ENCODE measurements around the gene VTN. TPM values are rescaled to one million over a fixed set of nuclear protein-coding genes. Genes with fewer than 3 reads are reported as not detected.

VTN gene
- total and polyA plus RNA-seq, 2 donors (not counting 1 experiment from before 2014, with no cell fraction given): 0.34 to 0.36 TPM

DNA sequence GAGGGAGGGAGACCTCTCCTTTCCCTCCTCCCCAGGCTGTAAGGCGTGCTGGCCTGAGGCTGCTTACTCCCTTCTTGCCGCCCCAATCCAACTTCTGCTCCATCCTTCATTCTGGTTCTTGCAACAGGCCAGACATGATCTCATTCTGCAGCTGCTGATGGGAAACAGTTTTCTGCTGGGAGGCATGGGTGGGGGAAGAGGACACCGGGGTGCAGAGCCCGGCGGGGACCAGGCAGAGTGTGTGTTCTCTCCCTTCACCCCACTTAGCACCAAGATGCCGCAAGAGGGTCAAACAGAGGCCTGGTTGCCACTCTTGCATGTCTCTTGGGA, 2.8 kb upstream of the VTN start:
- H3K9me3 Mint-ChIP-seq (ENCODE audit: insufficient read depth): no peaks in the 10 kb centered on the region
- Histone ChIP-seq H3K4me1 (ENCODE audit: control insufficient read depth in 2 of 2, insufficient read depth in 2 of 2, low read length in 2 of 2) (peaks cover 14 to 23% of the 10 kb centered on the region in 2 donors), H3K9me3 (ENCODE audit: control extremely low read depth in 1 of 3, control insufficient read depth in 2 of 3, insufficient read depth in 1 of 3, low read length in 2 of 3) (no peaks in the 10 kb centered on the region), H3K4me2 (replicated peaks; ENCODE audit: low read depth, low read length, poor library complexity, severe bottlenecking) (peak overlapping the region; percentile 92), H3K9ac (ENCODE audit: low read length) (peak overlapping the region; percentile 71), H3K36me3 (replicated peaks in 1 of 2; ENCODE audit: control extremely low read depth in 1 of 2, control insufficient read depth in 1 of 2, extremely low read depth in 1 of 2, insufficient read depth in 2 of 2, low read length in 1 of 2) (peaks cover 0 to 3% of the 10 kb centered on the region in 2 experiments), H3K27me3 (replicated peaks in 1 of 4; ENCODE audit: control extremely low read depth in 1 of 4, control insufficient read depth in 3 of 4, insufficient read depth in 4 of 4, low read length in 3 of 4) (no peaks in the 10 kb centered on the region), H3K4me3 (ENCODE audit: control extremely low read depth in 1 of 5, extremely low read depth in 1 of 5, insufficient read depth in 1 of 5, low read depth in 2 of 5, low read length in 4 of 5) (peak overlapping the region in 2 of 5 experiments; percentile 74 to 81), H2AFZ (ENCODE audit: insufficient read depth, low read depth, low read length, poor library complexity, severe bottlenecking) (no peak overlapping the region), H3K79me2 (ENCODE audit: control insufficient read depth, insufficient read depth, low read length) (peaks cover 8% of the 10 kb centered on the region), H4K20me1 (ENCODE audit: control insufficient read depth, insufficient read depth, low read length, poor library complexity, severe bottlenecking) (peaks cover 22% of the 10 kb centered on the region), H3K27ac (ENCODE audit: low read length in 2 of 2) (no peak overlapping the region)
- peak overlapping the region; percentile 82 for H3K4me3 Mint-ChIP-seq
- intact Hi-C loops (cut with micrococcal nuclease): loop anchor here (5.0 kb wide), 1 partner anchor 34 kb away; the partner anchor contains the start of gene SLC46A1
- no peaks in the 10 kb centered on the region for H3K27me3 Mint-ChIP-seq
- H3K4me1 Mint-ChIP-seq: peaks cover 22% of the 10 kb centered on the region
- DNase-seq (no peak), ATAC-seq (ENCODE audit: low read depth) (no peak)
- peak overlapping the region; percentile 65 for H3K27ac Mint-ChIP-seq
- no peak for TF ChIP-seq EZH2 (IDR thresholded peaks at IDR 0.05; ENCODE audit: borderline replicate concordance, insufficient read depth, low read depth, low read length, poor library complexity, severe bottlenecking)
- TF ChIP-seq, protein P1, sequence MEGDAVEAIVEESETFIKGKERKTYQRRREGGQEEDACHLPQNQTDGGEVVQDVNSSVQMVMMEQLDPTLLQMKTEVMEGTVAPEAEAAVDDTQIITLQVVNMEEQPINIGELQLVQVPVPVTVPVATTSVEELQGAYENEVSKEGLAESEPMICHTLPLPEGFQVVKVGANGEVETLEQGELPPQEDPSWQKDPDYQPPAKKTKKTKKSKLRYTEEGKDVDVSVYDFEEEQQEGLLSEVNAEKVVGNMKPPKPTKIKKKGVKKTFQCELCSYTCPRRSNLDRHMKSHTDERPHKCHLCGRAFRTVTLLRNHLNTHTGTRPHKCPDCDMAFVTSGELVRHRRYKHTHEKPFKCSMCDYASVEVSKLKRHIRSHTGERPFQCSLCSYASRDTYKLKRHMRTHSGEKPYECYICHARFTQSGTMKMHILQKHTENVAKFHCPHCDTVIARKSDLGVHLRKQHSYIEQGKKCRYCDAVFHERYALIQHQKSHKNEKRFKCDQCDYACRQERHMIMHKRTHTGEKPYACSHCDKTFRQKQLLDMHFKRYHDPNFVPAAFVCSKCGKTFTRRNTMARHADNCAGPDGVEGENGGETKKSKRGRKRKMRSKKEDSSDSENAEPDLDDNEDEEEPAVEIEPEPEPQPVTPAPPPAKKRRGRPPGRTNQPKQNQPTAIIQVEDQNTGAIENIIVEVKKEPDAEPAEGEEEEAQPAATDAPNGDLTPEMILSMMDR (IDR thresholded peaks at IDR 0.05): no peak
- ChIA-PET POLR2A (no interaction called here), CTCF (interaction anchor here (1.4 to 3.8 kb wide), 2 partner anchors 15 to 43 kb away, joined by 6 to 19 read pairs; partner anchors contain the start of gene POLDIP2)
- 100% methylated on average over 4 of the region's 6 CpGs for WGBS (ENCODE audit: insufficient coverage)

DNA sequence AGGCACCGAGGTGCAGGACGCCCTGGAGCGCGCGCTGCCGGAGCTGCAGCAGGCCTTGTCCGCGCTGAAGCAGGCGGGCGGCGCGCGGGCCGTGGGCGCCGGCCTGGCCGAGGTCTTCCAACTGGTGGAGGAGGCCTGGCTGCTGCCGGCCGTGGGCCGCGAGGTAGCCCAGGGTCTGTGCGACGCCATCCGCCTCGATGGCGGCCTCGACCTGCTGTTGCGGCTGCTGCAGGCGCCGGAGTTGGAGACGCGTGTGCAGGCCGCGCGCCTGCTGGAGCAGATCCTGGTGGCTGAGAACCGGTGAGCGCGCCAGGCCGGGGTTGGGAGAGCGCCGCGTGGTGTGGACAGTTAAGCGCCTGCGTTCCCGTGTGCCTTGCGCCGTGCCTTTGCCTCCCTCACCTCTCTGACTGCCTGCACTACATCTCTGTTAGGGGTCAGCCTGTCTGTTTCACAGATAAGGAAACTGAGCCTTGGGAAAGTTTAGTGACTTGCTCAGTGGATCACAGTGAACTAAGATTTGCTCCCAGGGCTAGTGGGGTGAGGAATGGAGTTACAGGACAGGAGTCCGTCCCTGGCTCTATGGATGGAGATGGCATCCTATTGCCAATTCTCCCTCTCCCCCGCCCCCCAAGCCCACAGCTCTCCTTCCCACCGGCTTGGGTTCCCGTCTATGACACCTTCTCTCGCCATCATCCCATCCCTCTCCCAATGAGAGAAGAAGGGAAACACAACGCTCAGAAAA, 2.3 kb upstream of the VTN start:
- POLR2A ChIA-PET: no interaction called here
- peak overlapping the region; percentile 67 for H3K27ac Mint-ChIP-seq
- peaks cover 22% of the 10 kb centered on the region for H3K4me1 Mint-ChIP-seq
- CTCF ChIA-PET: interaction anchor here (1.4 to 3.8 kb wide), 2 partner anchors 14 to 37 kb away, joined by 6 to 19 read pairs; partner anchors contain the start of genes IFT20, POLDIP2 and TNFAIP1
- Histone ChIP-seq H3K27me3 (replicated peaks in 1 of 4; ENCODE audit: control extremely low read depth in 1 of 4, control insufficient read depth in 3 of 4, insufficient read depth in 4 of 4, low read length in 3 of 4) (no peaks in the 10 kb centered on the region), H3K4me1 (ENCODE audit: control insufficient read depth in 2 of 2, insufficient read depth in 2 of 2, low read length in 2 of 2) (peaks cover 14 to 23% of the 10 kb centered on the region in 2 donors), H4K20me1 (ENCODE audit: control insufficient read depth, insufficient read depth, low read length, poor library complexity, severe bottlenecking) (peaks cover 22% of the 10 kb centered on the region), H3K4me3 (ENCODE audit: control extremely low read depth in 1 of 5, extremely low read depth in 1 of 5, insufficient read depth in 1 of 5, low read depth in 2 of 5, low read length in 4 of 5) (peak overlapping the region; percentile 7 to 81 (median 74)), H3K4me2 (replicated peaks; ENCODE audit: low read depth, low read length, poor library complexity, severe bottlenecking) (peak overlapping the region; percentile 92), H3K9ac (ENCODE audit: low read length) (peak overlapping the region; percentile 71), H3K79me2 (ENCODE audit: control insufficient read depth, insufficient read depth, low read length) (peaks cover 8% of the 10 kb centered on the region), H3K36me3 (replicated peaks in 1 of 2; ENCODE audit: control extremely low read depth in 1 of 2, control insufficient read depth in 1 of 2, extremely low read depth in 1 of 2, insufficient read depth in 2 of 2, low read length in 1 of 2) (peaks cover 0 to 3% of the 10 kb centered on the region in 2 experiments), H2AFZ (ENCODE audit: insufficient read depth, low read depth, low read length, poor library complexity, severe bottlenecking) (peak overlapping the region; percentile 88), H3K27ac (ENCODE audit: low read length in 2 of 2) (peak overlapping the region in 1 of 2 donors; percentile 5), H3K9me3 (ENCODE audit: control extremely low read depth in 1 of 3, control insufficient read depth in 2 of 3, insufficient read depth in 1 of 3, low read length in 2 of 3) (no peaks in the 10 kb centered on the region)
- H3K9me3 Mint-ChIP-seq (ENCODE audit: insufficient read depth): no peaks in the 10 kb centered on the region
- H3K27me3 Mint-ChIP-seq: no peaks in the 10 kb centered on the region
- DNase-seq: no peak
- 6% methylated on average over 48 of the region's 53 CpGs for WGBS (ENCODE audit: insufficient coverage)
- TF ChIP-seq, protein P1 (IDR thresholded peaks at IDR 0.05): no peak
- no peak for TF ChIP-seq EZH2 (IDR thresholded peaks at IDR 0.05; ENCODE audit: borderline replicate concordance, insufficient read depth, low read depth, low read length, poor library complexity, severe bottlenecking)
- peak overlapping the region; percentile 99 for H3K4me3 Mint-ChIP-seq
- no peak for ATAC-seq (ENCODE audit: low read depth)
- intact Hi-C loops (cut with micrococcal nuclease): loop anchor here (5.0 kb wide), 1 partner anchor 35 kb away; the partner anchor contains the start of gene SLC46A1
